CD4-positive, alpha-beta T cell treated with Interleukin-1 beta for 1 hour (primary cell): ENCODE results near the gene TEX26.

Source experiments
- DNase-seq, 2 donors: peaks; one replicate each; pipeline ENCODE4 v3.0.0-alpha.2; 2020 to 2022

Gene TEX26

DNA sequence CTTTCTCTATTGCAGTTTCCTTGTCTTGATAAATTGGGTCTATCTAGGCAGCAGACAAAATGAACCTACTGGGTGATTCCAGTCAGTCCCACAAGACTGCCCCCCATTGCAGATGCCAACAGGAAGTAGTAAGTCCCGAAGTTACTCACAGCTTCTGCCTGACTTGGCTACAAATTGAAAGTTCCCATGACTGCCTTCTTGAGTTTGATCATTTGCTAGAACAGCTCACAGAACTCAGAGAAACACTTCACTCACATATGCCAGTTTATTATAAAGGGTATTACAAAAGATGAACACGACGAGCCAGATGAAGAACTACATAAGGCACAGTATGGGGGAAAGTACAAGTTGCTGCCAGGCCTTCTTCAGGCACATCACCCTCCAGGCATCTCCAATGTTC, 50.0 kb downstream of the TEX26 start:
- DNase-seq: no peak

GRCh38 chr13:30982906-30983305, 50.5 kb downstream of the TEX26 start:
- DNase-seq: no peak

DNA sequence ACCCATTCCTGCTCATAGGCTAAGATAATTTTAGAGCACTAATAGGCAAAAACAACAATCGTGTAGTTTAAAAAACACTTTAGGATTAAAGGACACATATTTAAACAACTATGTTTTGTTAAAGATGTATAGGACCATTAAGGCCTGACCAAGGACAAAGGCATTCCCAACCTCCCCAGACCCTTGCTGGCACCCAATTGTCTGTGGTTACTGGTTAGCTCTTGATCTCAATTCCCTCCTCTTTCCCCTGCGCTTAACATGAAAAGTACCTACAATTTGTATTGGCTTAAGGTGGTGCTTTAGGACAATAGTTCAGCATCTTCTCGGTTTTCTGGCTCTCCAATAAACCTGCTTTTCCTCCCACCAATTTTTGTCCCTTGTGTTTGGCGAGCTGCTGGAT, 51.0 kb downstream of the TEX26 start:
- DNase-seq: no peak

- no peak for DNase-seq
Observed at GRCh38 chr13:30984620-30985019, 52.2 kb downstream of the TEX26 start.

- DNase-seq: no peak
Observed at GRCh38 chr13:30985637-30986205, 53.3 kb downstream of the TEX26 start.

GRCh38 chr13:30991184-30991583, 58.7 kb downstream of the TEX26 start:
- DNase-seq: no peak

DNA sequence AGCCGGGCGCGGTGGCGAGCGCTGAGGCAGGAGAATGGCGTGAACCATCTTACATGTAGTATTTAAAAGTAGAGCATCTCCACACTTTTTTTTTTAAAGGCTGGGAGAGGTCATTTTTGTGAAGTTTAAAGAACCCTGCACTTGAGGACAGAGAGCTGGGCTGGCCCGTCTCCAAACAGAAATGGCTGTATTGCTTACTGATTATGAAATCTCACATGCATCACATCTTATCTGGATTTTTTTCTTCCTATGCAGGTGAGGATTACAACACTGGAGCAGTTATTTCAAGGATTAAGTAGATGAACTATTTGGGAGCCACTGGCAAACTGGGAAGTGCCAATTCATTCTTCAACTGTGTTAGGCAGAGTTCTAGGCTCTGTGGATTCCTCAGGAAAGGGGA, 59.5 kb downstream of the TEX26 start:
- DNase-seq: no peak

GRCh38 chr13:30995331-30995730, 62.9 kb downstream of the TEX26 start:
- DNase-seq: no peak

GRCh38 chr13:30997697-30998096, 65.2 kb downstream of the TEX26 start:
- DNase-seq: no peak

DNA sequence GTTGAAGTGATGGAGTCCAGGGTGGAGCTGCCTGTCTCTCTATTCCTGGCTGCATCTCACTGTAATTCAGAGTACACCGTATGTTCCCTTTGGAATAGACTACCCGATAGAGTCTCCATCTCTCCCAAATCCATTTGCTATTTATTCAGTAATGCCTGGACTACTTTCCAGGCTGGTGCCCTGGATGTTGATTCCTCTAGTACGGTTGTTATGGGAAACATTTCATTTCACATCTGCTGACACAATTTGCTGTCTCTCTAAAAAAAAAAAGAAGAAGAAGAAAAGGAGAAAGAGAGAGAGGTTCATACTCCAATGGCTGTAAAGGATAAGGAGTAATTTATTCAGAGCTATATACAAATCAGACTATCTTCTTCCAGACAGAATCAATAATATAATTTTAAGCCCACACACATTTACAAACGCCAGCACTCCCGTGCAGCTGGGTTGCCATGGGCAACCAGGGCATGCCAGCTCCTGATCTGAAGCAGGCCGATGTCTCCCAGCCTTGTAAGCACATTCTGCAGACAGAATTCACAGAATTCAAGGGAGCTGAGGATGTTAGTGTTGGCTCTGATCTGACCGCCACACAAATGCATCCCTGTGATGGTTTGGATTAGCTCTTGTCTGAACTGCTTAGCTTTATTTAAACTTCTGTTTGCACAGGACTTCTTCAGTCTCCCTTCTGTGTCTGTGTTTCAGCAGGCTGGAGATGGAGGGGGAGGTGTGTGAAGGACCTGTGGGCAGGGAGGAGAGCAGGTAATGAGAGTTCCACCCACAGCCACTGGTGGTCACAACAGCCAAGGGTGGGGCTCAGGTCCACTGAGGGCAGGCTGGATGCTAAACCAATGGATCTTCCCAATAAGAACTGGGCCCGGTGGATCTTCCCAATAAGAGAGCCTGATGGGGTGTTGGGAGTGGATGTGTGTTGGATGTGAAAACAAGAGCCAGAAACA, 66.0 kb downstream of the TEX26 start:
- no peak for DNase-seq

- DNase-seq: no peak
Observed at GRCh38 chr13:31000889-31001288, 68.4 kb downstream of the TEX26 start.

GRCh38 chr13:31001647-31002046, 69.2 kb downstream of the TEX26 start:
- DNase-seq: no peak

GRCh38 chr13:31005066-31005465, 72.6 kb downstream of the TEX26 start:
- no peak for DNase-seq

DNA sequence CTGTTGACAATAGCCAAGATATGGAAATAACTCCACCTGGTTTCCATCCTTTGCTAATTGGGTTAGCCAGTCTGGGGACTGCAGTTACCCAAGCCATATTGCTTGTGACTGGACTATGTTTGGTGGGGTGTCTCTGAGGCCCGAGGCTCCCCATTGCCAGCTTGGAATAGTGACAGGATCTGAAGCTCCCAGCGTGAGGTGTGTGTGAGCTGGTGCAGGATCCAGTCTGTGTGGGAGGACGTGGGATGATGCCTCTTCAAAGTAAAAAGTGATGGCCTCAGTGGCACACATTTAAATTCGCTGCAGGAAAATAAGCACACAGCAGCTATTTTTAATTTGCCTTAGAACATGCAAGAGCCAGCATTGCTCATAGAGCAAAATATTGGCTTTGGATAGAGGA, 75.0 kb downstream of the TEX26 start:
- no peak for DNase-seq

DNA sequence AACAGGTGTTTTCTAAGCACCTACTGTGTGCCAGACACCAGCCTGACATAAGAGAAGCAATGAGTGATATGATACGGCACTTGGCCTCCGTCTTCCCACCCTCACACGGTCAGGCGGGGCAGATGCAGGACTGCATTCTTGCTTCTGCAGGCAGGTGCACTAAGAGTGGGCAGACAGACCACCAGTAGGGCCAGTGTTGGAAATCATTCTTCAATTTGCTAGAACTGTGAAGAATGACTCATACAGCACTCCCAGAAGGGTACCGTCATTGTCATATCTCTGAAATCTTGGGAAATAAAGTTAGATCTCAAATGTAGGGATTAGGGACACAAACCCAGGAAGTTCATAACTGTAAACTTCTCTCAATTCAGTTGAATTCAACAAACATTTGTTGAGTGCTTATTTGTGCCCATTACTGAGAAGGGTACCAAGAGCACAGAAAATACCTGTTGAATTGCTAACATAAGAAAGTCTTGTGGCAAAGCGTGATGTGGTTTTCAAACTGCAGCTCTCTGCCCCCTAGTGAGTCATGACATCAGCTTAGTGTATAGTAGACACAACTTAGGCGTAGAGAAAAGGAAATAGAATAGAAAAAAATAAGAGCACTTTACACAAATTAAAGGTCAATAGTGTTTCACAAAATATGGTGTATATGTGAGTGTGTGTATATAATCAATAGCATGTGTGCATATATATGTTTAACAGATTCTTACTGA, 76.1 kb downstream of the TEX26 start:
- no peak for DNase-seq

GRCh38 chr13:31009166-31009565, 76.7 kb downstream of the TEX26 start:
- no peak for DNase-seq

DNA sequence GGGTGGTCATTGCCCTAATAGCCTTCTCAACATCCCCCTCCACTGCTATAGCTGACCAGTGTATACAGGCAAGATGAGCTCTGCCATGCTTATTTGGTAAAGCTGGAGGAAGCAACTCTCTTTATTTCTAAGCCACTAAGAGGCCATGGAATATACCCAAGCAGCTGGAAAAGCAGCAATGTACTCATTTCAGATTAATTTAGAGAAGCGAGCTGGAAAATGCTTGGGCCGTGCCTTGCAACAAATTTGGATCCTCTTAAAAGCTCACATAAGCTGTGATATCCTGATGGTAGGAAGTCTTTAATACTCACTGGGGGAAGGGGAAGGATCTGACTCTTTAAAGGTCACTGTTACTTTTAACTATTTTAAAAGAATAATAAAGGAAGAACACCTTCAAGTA, 77.8 kb downstream of the TEX26 start:
- no peak for DNase-seq

DNA sequence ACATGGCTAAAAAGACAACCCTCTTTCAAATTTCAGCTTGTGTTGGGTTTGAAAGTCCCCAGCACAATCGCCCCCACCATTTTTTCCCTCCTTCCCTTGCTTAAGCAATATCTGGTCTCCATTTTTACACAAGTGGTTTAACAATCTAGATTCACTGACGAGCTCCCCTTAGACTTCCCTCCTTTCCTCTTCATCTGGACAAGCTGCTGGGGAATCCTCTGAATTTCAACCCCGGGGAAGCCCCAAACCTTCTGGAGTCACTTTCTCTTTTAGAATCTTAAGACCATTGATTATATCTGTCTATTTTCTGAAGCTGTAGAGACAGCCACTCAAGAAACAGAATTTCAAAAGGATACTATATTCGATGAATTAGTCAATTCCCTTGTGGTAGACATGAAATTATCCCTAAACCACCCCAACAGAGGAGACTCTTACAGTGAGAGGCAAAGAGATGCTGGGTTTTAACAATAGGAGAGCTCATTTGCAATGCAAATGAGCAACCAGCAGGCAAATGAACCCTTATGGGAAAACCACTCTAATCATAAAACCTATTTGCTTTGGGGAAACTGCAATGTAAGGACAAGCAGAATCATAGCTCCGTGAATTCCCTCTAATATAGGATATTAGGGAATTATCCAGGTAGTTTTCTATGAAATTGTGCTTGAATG, 78.9 kb downstream of the TEX26 start:
- DNase-seq: no peak

DNA sequence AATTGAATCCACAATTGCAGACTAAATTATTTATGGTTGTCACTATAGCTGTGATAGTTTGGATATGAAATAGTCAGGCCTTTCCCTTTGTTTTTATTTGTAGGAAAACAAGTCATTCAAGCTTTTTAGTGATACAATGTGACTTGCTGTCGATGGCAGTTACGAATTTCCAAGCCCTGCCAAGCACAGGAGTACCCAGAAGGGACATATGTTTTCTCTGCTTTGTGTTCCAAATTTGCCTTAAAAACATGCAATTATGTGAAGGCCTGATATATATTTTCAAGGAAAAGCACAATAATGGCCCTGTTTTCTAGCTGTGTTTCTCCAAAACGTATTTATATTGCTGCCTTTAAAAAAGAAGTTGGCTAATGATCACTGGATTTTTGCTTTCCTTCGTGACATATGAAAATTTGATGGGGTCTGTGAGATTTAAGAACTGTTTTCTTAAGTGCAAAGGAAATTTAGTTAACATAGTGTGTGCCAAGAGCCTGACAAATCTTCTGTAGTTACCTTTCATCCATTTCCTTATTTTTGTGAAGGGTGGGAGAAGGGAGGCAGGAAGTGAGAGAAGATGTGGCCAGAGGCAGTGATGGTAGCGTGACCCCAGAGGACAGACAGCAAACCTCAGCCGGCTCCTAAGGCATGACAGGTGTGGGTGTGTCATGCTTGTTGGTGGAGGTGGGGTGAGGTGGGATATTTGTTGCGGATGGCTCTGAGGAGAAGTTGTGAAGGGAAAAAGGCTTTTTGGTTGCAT, 79.6 kb downstream of the TEX26 start:
- DNase-seq: no peak

- no peak for DNase-seq
Observed at GRCh38 chr13:31012655-31013024, 80.2 kb downstream of the TEX26 start.

DNA sequence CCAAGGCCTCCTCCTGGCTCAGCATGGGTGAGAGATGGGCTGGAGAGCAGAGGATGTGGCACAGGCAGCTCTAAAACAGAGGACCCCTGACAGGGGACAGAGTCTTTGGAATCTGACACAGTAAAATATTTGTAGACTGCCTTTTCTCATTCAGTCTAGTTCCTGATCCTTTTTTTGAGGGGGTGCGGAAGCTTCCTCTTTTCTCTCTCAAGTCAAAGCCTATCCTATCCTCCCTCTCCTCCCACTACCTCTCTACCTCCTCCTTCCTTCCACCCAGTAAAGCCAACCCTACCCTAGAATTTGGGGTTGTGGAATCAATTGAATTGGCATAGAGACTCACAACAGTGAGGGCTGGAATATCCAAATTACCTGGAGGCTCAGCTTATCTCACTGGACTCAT, 82.0 kb downstream of the TEX26 start:
- no peak for DNase-seq

GRCh38 chr13:31015199-31015598, 82.7 kb downstream of the TEX26 start:
- DNase-seq: no peak
